Activated CD8-positive, alpha-beta memory T cell treated with anti-CD3 and anti-CD28 coated beads, Interleukin-2, amount 10 ng/mL, durations not matched to agents 7 days and 5 days (primary cell): Measurements from ENCODE around the gene TNF. TPM values are rescaled to one million over a fixed set of nuclear protein-coding genes. Genes with fewer than 3 reads are reported as not detected.

ENCODE experiments used
- ATAC-seq: fragments of 150-1000 bp; cut with Tn5 transposase; one replicate; pipeline ENCODE4 v1.10.0; 2021; ENCODE audit warnings: moderate library complexity
- CTCF ChIA-PET: fragments of 350-600 bp; sonication (Branson Sonifier 250); formaldehyde crosslinking; loops from one replicate; lab custom pipeline; 2021; ENCODE audit warnings: antibody characterized with exemption; lab: Charles Lee
- DNase-seq: peaks from one replicate; pipeline ENCODE4 v3.0.0-alpha.2; 2020
- H3K27ac Mint-ChIP-seq: one replicate; pipeline ENCODE4 v1.8.0; 2021; ENCODE audit warnings: mild to moderate bottlenecking, mixed read lengths
- H3K27me3 Mint-ChIP-seq: one replicate; pipeline ENCODE4 v1.8.0; 2021; ENCODE audit warnings: mixed read lengths
- H3K36me3 Mint-ChIP-seq: one replicate; pipeline ENCODE4 v1.8.0; 2021; ENCODE audit warnings: mild to moderate bottlenecking, mixed read lengths
- H3K4me1 Mint-ChIP-seq: one replicate; pipeline ENCODE4 v1.8.0; 2021; ENCODE audit warnings: mixed read lengths
- H3K4me3 Mint-ChIP-seq: one replicate; pipeline ENCODE4 v1.8.0; 2021; ENCODE audit warnings: mild to moderate bottlenecking, moderate library complexity, mixed read lengths
- H3K9me3 Mint-ChIP-seq: one replicate; pipeline ENCODE4 v1.8.0; 2022; ENCODE audit warnings: low read depth, mixed read lengths
- total RNA-seq, 2 experiments: library from RNA; stranded (reverse); gene quantifications; one replicate each; pipeline ENCODE4 v1.2.3, GENCODE V29; 2021

Gene TNF
- total RNA-seq, 2 experiments from 2014 or later, result 58.8 to 65.1 TPM

DNA sequence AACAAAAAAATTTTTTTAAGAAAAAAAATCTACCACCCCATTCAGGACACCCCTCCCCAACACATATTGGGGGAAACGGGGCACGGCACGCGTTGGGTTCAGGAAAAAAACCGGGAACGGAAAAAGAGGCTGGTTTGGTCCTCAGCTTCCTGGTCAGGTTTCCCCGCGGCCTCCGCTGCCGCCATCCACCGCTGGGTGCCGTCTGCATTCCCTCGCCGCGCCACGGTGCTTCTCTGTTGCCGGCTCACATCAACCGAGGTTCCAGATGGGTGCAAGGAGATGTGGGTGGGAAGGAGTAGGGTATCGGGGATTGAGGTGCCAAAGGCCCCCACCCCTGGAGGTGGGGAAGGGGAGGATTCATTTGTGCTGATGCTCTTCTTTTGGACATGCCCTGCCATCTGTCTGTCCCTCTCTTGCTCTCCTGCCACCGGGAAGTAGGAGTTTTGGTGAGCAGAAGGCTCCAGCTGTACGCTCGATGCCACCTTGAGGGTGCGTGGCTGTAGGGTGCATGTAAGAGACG, 40.8 kb upstream of the TNF start:
- Mint-ChIP-seq H3K9me3 (no peaks in the 10 kb centered on the region), H3K36me3 (peaks cover 82% of the 10 kb centered on the region), H3K27ac (no peak overlapping the region), H3K4me3 (no peak overlapping the region), H3K27me3 (no peaks in the 10 kb centered on the region), H3K4me1 (peaks cover 51% of the 10 kb centered on the region)
- ATAC-seq (no peak), DNase-seq (no peak)
- CTCF ChIA-PET, result interaction anchor here (1.0 kb wide), 1 partner anchor 41 kb away, joined by 3 read pairs; no protein-coding TSS in a partner anchor

DNA sequence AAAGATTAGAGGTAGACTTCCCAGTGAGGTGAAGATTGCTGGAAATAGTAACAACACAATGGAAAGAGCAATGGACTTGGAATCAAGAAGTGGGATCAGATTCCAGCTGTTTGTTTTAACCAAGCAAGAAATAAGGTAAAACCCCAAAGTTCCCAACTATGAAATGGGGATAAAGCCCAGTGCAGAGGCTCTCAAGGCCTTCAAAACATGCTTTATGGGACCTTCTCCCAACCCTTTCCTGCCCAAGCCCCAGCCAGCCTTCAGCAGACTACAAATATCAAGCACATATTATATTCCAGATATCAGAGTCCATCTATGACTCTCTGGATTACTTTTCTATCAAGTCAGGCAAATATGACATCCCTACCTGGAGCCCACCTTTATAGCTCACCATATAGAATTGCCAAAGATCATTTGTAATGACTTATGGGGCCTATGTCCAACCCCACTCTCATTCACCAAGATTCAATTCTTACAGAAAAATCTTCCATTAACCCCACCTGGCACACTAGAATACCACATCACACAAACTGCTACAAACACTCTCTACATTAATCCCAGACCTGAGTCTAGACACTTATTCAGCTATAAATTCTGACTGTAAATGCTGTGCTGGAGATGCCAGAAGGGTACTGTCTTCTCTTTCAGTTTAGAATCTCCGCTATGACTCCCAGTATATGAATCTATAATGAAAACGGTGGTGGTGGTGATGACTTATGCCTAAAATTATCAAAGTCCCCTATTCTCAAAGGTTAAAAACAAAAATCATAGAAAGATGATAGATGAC, 39.6 kb upstream of the TNF start:
- CTCF ChIA-PET, result no interaction called here
- no peak for ATAC-seq
- H3K4me1 Mint-ChIP-seq, result peaks cover 59% of the 10 kb centered on the region
- DNase-seq, result no peak
- no peaks in the 10 kb centered on the region for H3K9me3 Mint-ChIP-seq
- H3K27me3 Mint-ChIP-seq, result no peaks in the 10 kb centered on the region
- peaks cover 83% of the 10 kb centered on the region for H3K36me3 Mint-ChIP-seq
- H3K27ac Mint-ChIP-seq, result no peak overlapping the region
- H3K4me3 Mint-ChIP-seq, result no peak overlapping the region

DNA sequence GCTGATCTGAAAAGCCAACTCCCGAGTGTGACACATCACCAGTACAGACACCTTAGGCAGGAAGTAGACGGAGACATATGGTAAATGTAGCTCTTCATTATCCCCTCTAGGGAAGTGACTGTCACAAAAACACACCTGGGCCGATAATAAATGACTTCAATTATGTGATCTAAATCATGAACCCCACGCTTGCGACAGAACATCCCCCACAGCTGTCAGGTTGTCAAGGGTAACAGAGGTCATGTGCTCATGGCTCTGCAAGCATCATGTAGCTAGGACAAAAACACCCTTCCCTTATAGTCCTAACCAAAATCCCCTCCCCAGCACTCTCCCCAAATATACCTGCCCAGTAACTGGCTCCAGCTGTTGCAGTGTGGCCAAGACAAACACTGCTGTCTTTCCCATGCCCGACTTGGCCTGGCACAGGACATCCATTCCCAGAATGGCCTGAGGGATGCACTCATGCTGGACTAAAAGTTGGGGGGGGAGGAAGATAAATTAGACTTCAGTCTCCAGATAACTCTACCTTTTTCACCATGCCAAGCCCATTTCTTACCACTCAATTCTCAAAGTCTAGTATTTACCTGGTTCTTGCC, 36.5 kb upstream of the TNF start:
- no peak for DNase-seq
- Mint-ChIP-seq H3K36me3 (peaks cover 64% of the 10 kb centered on the region), H3K27ac (peak overlapping the region; percentile 35), H3K4me3 (peak overlapping the region; percentile 94), H3K4me1 (peaks cover 60% of the 10 kb centered on the region), H3K27me3 (no peaks in the 10 kb centered on the region), H3K9me3 (no peaks in the 10 kb centered on the region)
- no peak for ATAC-seq
- CTCF ChIA-PET, result interaction anchor here (1.4 to 16.9 kb wide), 6 partner anchors 12 to 139 kb away, joined by 3 to 952 read pairs (median 14); partner anchors contain the start of genes LST1, LTB, MICB and NCR3

DNA sequence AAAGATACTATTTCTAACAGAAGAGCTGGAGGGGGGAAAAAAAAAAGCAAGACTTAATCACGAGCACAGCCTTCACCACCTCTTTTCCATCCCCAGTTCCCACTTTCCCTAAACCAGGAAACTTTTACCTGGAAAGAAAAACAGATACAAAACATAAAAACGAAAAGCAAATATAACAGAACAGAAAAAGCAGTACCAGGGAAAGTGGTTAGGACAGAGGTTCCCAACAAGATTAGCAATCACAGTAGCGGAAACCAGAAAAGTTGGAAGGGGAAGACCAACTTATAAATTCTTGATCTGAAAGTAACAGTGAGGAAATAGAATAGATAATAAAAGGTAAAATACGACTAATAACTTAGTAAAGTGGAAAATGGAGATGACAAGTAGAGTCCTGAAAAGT, 34.7 kb upstream of the TNF start:
- H3K4me1 Mint-ChIP-seq, result peaks cover 51% of the 10 kb centered on the region

DNA sequence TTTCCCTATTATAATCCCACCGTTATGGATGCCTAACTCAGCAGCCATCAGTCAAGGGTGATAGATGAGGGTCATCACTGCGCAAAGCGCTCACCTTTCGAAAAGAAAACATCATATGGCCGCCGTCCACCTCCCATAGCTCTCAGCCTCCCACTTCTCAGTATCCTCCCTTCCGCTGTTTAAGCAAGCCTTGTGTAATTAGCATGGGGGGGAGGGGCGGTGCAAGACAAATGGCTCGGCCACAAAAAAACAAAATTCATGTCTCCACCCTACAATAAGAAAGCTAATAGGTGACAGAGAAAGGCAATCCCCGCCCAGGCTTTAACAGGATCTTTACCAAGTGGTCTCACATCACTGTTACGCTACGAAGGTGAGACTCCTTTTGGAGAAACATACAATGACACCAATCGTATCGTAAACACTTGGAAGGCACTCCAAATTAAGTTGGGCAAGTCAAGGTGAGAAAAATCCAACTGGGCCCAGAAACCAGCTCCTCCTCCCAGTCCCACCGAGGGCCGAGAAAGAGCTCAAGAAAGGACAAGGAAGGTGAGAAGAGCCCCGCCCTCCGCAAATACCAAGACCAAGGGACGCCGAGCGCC, 34.2 kb upstream of the TNF start:
- Mint-ChIP-seq H3K4me3 (peak overlapping the region; percentile 94), H3K27me3 (no peaks in the 10 kb centered on the region), H3K4me1 (peaks cover 51% of the 10 kb centered on the region), H3K27ac (peak overlapping the region; percentile 90), H3K36me3 (peaks cover 44% of the 10 kb centered on the region), H3K9me3 (no peaks in the 10 kb centered on the region)
- peak; percentile 25 for ATAC-seq
- DNase-seq, result peak; percentile 82
- CTCF ChIA-PET, result interaction anchor here (0.9 to 16.9 kb wide), 14 partner anchors 9 to 198 kb away, joined by 3 to 952 read pairs (median 5); partner anchors contain the start of genes ABHD16A, GPANK1, LST1 and LTB

More for the DNA sequence above, 34.7 kb upstream of the TNF start:
- Mint-ChIP-seq H3K27me3 (no peaks in the 10 kb centered on the region), H3K27ac (peak overlapping the region; percentile 90), H3K36me3 (peaks cover 49% of the 10 kb centered on the region), H3K4me3 (peak overlapping the region; percentile 94), H3K9me3 (no peaks in the 10 kb centered on the region)
- no peak for DNase-seq
- no peak for ATAC-seq
- CTCF ChIA-PET, result interaction anchor here (0.9 to 16.9 kb wide), 16 partner anchors 9 to 198 kb away, joined by 3 to 952 read pairs (median 5); partner anchors contain the start of genes ABHD16A, AIF1, BAG6 and GPANK1

DNA sequence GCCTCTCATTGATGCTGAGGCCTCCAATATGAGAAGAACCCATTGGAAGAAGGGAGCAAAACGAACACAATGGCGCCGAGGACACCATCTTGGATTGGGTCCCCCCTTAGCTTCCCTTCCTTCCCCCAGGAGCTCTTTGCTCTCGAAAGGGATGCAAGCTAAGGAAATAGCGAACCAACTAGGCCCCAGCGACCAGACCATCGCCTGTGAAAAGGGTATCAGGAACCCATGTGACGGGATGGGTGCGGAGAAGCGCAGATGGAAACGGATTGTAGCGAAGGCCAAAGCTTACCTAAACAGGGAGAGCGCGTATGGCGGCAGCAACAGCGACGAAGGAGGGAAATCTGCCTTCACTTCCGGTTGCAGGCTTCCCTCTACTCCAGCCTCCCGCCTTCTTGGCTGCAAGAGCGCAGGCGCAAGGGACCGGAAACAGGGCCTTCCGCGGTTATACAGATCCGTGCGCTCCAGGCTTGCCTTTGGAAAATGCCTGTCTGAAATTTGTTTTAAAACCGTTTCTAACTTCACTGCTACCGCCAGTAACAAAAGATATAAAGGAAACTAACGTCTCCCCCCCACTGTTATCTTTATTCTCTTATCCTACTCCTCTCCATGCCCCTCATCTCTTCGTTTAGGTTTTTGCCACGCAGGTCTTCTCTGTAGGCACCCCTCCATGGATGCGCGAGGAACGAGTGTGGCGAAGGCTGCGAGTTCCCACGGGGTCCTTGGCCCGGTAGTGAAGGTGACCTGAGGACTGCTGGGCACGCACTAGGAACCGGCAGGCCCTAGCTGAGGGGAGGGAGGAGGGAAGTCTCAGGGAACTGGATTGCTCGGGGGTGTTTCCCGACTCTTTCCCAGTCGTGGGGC, 33.5 kb upstream of the TNF start, which contains the start of gene DDX39B:
TSS of gene DDX39B (minus strand) at position 346 of the 864 bp plus-strand sequence. CDS start 1,471 bp downstream, outside the sequence.
- ATAC-seq, result peak; percentile 80
- Mint-ChIP-seq H3K27me3 (no peaks in the 10 kb centered on the region), H3K4me1 (peaks cover 50% of the 10 kb centered on the region), H3K36me3 (peaks cover 37% of the 10 kb centered on the region), H3K4me3 (peak within 1 kb of the TSS; percentile 94), H3K9me3 (no peaks in the 10 kb centered on the region), H3K27ac (peak within 1 kb of the TSS; percentile 90)
- DNase-seq, result peak; percentile 97
- CTCF ChIA-PET, result interaction anchor here (0.9 to 16.9 kb wide), 14 partner anchors 9 to 197 kb away, joined by 3 to 952 read pairs (median 5); partner anchors contain the start of genes ABHD16A, GPANK1, LST1 and LTB

DNA sequence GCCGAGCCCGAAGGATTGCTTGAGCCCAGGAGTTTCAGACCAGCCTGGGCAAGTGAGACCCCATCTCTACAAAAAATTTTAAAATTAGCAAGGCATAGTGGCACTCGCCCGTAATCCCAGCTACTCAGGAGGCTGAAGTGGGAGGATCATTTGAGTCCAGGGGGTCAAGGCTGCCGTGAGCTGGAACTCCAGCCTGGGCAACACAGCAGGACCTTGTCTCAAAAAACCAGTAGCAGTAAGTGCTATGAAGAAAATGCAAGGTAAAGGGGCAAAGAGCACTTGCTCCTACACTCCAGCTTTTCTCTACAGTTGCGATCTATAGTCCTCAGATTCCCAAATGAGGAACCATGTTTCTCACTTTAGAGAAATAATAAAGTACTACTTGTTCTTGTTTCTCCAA, 31.7 kb upstream of the TNF start:
- Mint-ChIP-seq H3K27me3 (no peaks in the 10 kb centered on the region), H3K36me3 (peaks cover 27% of the 10 kb centered on the region), H3K4me3 (no peak overlapping the region), H3K9me3 (no peaks in the 10 kb centered on the region), H3K4me1 (peaks cover 55% of the 10 kb centered on the region), H3K27ac (no peak overlapping the region)
- DNase-seq (no peak), ATAC-seq (no peak)
- CTCF ChIA-PET, result interaction anchor here (6.1 to 16.9 kb wide), 2 partner anchors 48 kb away, joined by 88 to 952 read pairs; partner anchors contain the start of genes LST1, LTB, MICB and NCR3

DNA sequence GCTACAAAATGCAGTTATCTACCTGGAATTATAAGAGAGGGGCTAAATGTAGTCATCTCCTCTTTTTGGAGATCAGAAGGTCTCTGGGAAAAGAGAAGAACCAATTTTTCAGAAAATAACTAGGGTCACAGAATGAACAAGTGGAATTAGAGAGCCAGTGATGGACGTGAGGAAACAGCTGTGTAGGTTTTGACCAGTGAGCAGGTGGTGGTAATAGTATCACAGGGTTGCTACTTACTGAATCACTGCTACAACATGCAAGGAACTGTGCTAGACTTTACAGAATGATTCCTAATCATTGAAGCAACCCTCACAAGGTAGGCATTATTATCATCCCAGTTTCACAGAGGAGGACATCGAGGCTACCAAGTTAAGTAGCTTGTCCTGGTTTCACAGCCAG, 30.7 kb upstream of the TNF start:
- H3K36me3 Mint-ChIP-seq, result peaks cover 24% of the 10 kb centered on the region
- no peak overlapping the region for H3K27ac Mint-ChIP-seq
- DNase-seq, result no peak
- CTCF ChIA-PET, result interaction anchor here (4.0 to 16.9 kb wide), 2 partner anchors 47 to 48 kb away, joined by 25 to 952 read pairs; partner anchors contain the start of genes LST1, LTB, MICB and NCR3
- H3K27me3 Mint-ChIP-seq, result no peaks in the 10 kb centered on the region
- no peak for ATAC-seq
- H3K4me3 Mint-ChIP-seq, result no peak overlapping the region
- H3K4me1 Mint-ChIP-seq, result peaks cover 52% of the 10 kb centered on the region
- no peaks in the 10 kb centered on the region for H3K9me3 Mint-ChIP-seq

DNA sequence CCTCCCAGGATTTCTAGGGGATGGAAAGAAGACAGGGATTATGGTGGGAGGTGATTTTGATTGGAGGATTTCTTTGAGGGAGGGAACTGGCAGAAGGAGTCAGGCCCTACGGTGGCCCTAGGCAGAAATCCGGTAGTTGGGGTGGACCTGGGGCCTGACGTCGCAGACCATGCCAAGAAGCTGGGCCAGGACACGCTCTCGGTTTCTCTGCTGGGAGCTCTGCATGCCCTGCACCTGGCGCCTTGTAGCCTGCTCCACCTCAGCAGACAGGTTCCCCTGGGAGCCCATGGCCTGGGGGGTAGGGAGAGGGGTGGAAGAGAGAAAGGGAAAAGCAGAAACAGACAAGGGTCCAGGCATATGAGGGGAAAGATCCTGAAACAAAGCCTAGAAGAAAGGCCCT, 30.1 kb upstream of the TNF start:
- CTCF ChIA-PET, result interaction anchor here (4.0 to 16.9 kb wide), 2 partner anchors 46 to 49 kb away, joined by 25 to 952 read pairs; partner anchors contain the start of genes LST1, LTB, MICB and NCR3
- Mint-ChIP-seq H3K4me1 (peaks cover 49% of the 10 kb centered on the region), H3K27ac (no peak overlapping the region), H3K4me3 (no peak overlapping the region), H3K27me3 (no peaks in the 10 kb centered on the region), H3K36me3 (peaks cover 19% of the 10 kb centered on the region), H3K9me3 (no peaks in the 10 kb centered on the region)
- DNase-seq (no peak), ATAC-seq (no peak)

DNA sequence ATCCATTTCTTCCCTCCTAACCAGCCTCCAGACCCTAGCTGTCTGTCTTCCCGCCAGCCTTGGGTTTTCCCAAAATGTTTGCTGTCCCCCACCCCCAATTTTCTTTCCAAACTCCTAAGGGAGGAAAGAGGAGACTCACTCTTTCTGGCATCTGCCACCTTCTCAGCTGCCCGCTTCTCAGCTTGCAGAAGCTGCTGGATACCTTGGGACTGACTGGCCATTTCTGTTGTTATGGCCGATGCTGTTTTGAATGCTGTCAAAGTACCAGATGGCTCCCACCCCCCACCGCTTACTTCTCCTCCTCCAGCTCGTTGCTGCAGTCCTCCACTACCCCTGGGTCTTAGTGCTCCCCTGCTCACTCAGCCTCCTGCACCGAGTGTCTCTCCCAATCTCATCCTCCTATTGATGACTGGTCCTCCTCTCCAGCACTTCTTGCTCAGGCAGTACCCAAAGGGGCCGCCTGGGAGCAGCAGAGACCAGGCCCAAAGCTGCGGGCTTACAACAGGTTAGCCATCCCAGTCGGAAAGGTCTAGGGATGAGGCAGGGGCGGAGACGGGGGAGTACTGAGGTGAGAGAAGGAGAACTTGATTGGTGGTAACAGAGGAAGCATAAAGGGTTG, 28.9 kb upstream of the TNF start, which contains the start of gene ATP6V1G2:
TSS of gene ATP6V1G2 (minus strand) at position 270 of the 619 bp plus-strand sequence. CDS start at position 221, 49 bp downstream.
- ATAC-seq (peak; percentile 66), DNase-seq (peak; percentile 95)
- CTCF ChIA-PET, result interaction anchor here (0.8 to 16.9 kb wide), 8 partner anchors 29 to 290 kb away, joined by 3 to 952 read pairs (median 6); partner anchors contain the start of genes BAG6, LST1, LTB and MICB
- Mint-ChIP-seq H3K27ac (peak within 1 kb of the TSS; percentile 88), H3K4me3 (peak within 1 kb of the TSS; percentile 83), H3K9me3 (no peaks in the 10 kb centered on the region), H3K27me3 (no peaks in the 10 kb centered on the region), H3K4me1 (peaks cover 54% of the 10 kb centered on the region), H3K36me3 (peaks cover 13% of the 10 kb centered on the region)

DNA sequence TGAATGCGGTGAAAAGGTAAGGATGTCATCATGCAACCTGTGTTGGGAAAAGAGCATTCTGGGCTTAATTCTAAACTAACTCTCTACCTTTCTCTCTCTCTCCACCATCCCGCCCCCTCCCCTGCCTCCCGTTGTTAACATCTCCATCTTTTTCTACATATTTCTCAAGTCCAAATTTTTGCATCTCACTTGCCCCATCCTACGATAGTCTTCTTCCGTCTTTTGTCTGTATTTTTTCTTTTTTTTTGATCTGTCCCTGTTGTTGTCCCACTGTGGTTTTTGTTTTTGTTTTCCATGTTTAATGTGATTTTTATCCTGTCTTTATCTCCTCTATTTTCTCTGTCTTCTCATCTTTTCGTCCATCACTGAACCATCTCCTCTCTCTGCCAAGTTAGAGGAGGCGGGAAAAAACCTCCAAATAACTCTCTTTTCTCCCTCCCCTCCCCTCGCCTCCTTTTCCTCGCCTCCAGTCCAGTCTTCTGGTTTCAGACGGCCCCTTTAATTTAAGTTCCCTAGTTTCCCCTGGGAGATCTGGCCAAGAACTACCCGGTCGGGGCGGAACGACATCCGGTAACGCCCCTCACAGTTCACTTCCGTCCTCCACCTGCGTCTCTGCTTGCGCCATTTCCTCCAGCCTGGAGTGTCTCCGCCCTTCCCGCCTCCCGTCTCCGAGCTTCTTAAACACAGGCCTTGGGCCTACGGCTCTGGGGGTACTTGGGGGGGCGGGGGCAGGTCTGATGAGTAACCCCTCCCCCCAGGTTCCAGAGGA, 28.2 kb upstream of the TNF start, which contains the start of gene NFKBIL1:
TSS of gene NFKBIL1 (plus strand) at position 651 of the 769 bp plus-strand sequence. CDS start at position 738, 87 bp downstream.
- Mint-ChIP-seq H3K36me3 (peaks cover 13% of the 10 kb centered on the region), H3K27ac (peak within 1 kb of the TSS; percentile 88), H3K27me3 (no peaks in the 10 kb centered on the region), H3K4me1 (peaks cover 56% of the 10 kb centered on the region), H3K4me3 (peak within 1 kb of the TSS; percentile 83), H3K9me3 (no peaks in the 10 kb centered on the region)
- ATAC-seq, result peak; percentile 90
- peak; percentile 96 for DNase-seq
- CTCF ChIA-PET, result interaction anchor here (1.0 to 16.9 kb wide), 10 partner anchors 22 to 289 kb away, joined by 3 to 952 read pairs (median 5); partner anchors contain the start of genes BAG6, LST1, LTA and LTB
